KMS-11 (cell line): ENCODE measurements around the gene GNPNAT1.
A peak's percentile ranks its signal among the peaks of the same experiment; 100 is the strongest.
"Not testable (repeated sequence)": the region's sequence is repeated elsewhere in the genome, so short reads cannot be mapped to it uniquely, and the experiment has no call there.

Source experiments
- H2AFZ ChIP-seq: fragments of 200-600 bp; sonication (generic); 2 replicates; pipeline ENCODE4 v1.6.1; 2016; ENCODE audit warnings: antibody characterized with exemption, mixed run types, low read depth
- H3K27ac ChIP-seq: fragments of 200-600 bp; sonication (generic); 2 replicates; pipeline ENCODE4 v1.6.1; 2016; ENCODE audit warnings: mild to moderate bottlenecking, mixed run types
- H3K27me3 ChIP-seq: fragments of 200-600 bp; sonication (generic); 2 replicates; pipeline ENCODE4 v1.6.1; 2017; ENCODE audit warnings: mild to moderate bottlenecking, low read depth, mixed run types, moderate library complexity; ENCODE audit not compliant: insufficient read depth
- H3K36me3 ChIP-seq: fragments of 200-600 bp; sonication (generic); 2 replicates; pipeline ENCODE4 v1.6.1; 2017; ENCODE audit warnings: mild to moderate bottlenecking, mixed run types; ENCODE audit not compliant: insufficient read depth
- H3K4me1 ChIP-seq: fragments of 200-600 bp; sonication (generic); 2 replicates; pipeline ENCODE4 v1.6.1; 2016; ENCODE audit warnings: mild to moderate bottlenecking, low read depth, mixed run types; ENCODE audit not compliant: poor library complexity, severe bottlenecking
- H3K4me2 ChIP-seq: fragments of 200-600 bp; sonication (generic); 2 replicates; pipeline ENCODE4 v1.7.0; 2016; ENCODE audit warnings: mild to moderate bottlenecking, mixed run types
- H3K4me3 ChIP-seq: fragments of 200-600 bp; sonication (generic); IDR thresholded peaks from 2 replicates; pipeline ENCODE4 v1.6.1; 2017; ENCODE audit warnings: low read depth, low read length, mixed read lengths; ENCODE audit not compliant: insufficient read depth
- H3K79me2 ChIP-seq: fragments of 200-600 bp; sonication (generic); 2 replicates; pipeline ENCODE4 v1.6.1; 2016; ENCODE audit warnings: low read depth, mixed run types; ENCODE audit not compliant: insufficient read depth
- H3K9ac ChIP-seq: fragments of 200-600 bp; sonication (generic); 2 replicates; pipeline ENCODE4 v1.6.1; 2016; ENCODE audit warnings: mild to moderate bottlenecking, mixed run types
- H4K20me1 ChIP-seq: fragments of 200-600 bp; sonication (generic); 2 replicates; pipeline ENCODE4 v1.6.1; 2016; ENCODE audit warnings: mild to moderate bottlenecking, mixed run types; ENCODE audit not compliant: insufficient read depth
- CTCF ChIP-seq: fragments of 200-600 bp; sonication (generic); conservative IDR thresholded peaks from 2 replicates; pipeline ENCODE4 v1.6.1; 2017; ENCODE audit warnings: low read depth, mild to moderate bottlenecking, antibody characterized with exemption, low read length, moderate library complexity, mixed read lengths

GNPNAT1 gene

GRCh38 chr14:52729585-52729924, 61.9 kb downstream of the GNPNAT1 start:
- Histone ChIP-seq H3K9ac (no peak overlapping the region), H3K79me2 (peaks cover 10% of the 10 kb centered on the region), H4K20me1 (no peaks in the 10 kb centered on the region), H3K4me2 (peak overlapping the region; percentile 76), H3K27me3 (no peaks in the 10 kb centered on the region), H3K4me1 (peaks cover 19% of the 10 kb centered on the region), H3K4me3 (no peak overlapping the region), H3K36me3 (no peaks in the 10 kb centered on the region), H2AFZ (no peak overlapping the region), H3K27ac (no peak overlapping the region)
- TF ChIP-seq CTCF, result no peak

DNA sequence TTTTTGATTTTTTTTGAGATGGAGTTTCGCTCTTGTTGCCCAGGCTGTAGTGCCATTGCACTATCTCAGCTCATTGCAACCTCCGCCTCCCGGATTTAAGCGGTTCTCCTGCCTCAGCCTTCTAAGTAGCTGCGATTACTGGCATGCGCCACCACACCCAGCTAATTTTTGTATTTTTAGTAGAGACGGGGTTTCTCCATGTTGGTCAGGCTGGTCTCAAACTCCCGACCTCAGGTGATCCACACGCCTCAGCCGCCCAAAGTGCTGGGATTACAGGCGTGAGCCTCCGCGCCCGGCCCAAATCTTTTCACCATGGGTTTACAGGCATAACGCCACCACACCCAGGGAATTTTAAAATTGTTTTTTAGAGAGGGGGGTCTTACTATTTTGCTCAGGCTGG, 62.4 kb downstream of the GNPNAT1 start:
- peaks cover 10% of the 10 kb centered on the region for H3K79me2 ChIP-seq
- peaks cover 20% of the 10 kb centered on the region for H3K4me1 ChIP-seq
- not testable (repeated sequence) for H4K20me1 ChIP-seq, H3K4me3 ChIP-seq, H3K9ac ChIP-seq, H3K4me2 ChIP-seq, H3K36me3 ChIP-seq, H3K27ac ChIP-seq, H3K27me3 ChIP-seq, H2AFZ ChIP-seq

DNA sequence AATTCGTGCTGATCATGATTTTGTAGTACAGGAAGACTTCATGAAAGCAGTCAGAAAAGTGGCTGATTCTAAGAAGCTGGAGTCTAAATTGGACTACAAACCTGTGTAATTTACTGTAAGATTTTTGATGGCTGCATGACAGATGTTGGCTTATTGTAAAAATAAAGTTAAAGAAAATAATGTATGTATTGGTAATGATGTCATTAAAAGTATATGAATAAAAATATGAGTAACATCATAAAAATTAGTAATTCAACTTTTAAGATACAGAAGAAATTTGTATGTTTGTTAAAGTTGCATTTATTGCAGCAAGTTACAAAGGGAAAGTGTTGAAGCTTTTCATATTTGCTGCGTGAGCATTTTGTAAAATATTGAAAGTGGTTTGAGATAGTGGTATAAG, 63.9 kb downstream of the GNPNAT1 start:
- not testable (repeated sequence) for H3K36me3 ChIP-seq, H3K4me3 ChIP-seq, H3K9ac ChIP-seq, H3K4me2 ChIP-seq, H3K27me3 ChIP-seq, H4K20me1 ChIP-seq, H3K27ac ChIP-seq, H2AFZ ChIP-seq
- H3K79me2 ChIP-seq, result peaks cover 10% of the 10 kb centered on the region
- H3K4me1 ChIP-seq, result peaks cover 20% of the 10 kb centered on the region
